Measurements from ENCODE around the gene SERPINB12.

Gene SERPINB12, protein sequence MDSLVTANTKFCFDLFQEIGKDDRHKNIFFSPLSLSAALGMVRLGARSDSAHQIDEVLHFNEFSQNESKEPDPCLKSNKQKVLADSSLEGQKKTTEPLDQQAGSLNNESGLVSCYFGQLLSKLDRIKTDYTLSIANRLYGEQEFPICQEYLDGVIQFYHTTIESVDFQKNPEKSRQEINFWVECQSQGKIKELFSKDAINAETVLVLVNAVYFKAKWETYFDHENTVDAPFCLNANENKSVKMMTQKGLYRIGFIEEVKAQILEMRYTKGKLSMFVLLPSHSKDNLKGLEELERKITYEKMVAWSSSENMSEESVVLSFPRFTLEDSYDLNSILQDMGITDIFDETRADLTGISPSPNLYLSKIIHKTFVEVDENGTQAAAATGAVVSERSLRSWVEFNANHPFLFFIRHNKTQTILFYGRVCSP

GRCh38 chr18:63542069-63542468 lies at the start of gene SERPINB12:
Gene SERPINB12, plus strand, starts transcription at chr18:63542369. Its CDS starts 13,791 bp downstream, at chr18:63556160.
- no peak for DNase-seq

DNA sequence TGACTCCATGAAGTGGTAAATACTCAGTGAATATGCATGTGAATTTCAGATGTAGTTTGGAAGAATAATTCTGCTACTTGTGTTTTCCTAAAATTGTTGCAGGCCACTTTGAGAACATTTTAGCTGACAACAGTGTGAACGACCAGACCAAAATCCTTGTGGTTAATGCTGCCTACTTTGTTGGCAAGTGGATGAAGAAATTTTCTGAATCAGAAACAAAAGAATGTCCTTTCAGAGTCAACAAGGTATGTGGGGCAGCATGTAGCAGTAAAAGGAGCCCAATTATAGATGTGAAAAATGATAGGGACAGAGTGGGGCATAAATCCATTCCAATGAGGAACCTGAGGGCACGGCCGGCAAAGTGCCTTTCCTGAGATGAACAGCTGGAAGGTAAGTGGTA lies 49.3 kb upstream of the SERPINB12 start:
- DNase-seq = no peak

DNA sequence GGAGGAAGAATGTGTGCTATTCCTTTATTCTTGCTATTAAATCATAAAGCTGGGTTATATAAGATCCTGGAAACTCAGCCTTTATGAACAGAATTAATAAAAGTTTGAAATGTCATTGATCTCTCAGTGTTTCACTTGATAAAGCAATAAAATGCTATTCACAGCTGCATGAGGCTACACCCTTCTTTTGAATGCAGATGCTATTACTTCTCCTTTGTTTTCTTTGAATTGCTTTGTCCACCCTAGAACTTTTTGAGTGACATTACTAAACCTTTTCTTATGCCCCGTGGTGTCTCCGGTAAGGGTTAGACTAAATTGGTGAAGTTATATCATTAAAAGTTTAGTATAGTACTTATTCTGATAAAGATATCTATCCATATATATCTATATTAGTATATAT lies 46.5 kb upstream of the SERPINB12 start:
- no peak for DNase-seq

DNA sequence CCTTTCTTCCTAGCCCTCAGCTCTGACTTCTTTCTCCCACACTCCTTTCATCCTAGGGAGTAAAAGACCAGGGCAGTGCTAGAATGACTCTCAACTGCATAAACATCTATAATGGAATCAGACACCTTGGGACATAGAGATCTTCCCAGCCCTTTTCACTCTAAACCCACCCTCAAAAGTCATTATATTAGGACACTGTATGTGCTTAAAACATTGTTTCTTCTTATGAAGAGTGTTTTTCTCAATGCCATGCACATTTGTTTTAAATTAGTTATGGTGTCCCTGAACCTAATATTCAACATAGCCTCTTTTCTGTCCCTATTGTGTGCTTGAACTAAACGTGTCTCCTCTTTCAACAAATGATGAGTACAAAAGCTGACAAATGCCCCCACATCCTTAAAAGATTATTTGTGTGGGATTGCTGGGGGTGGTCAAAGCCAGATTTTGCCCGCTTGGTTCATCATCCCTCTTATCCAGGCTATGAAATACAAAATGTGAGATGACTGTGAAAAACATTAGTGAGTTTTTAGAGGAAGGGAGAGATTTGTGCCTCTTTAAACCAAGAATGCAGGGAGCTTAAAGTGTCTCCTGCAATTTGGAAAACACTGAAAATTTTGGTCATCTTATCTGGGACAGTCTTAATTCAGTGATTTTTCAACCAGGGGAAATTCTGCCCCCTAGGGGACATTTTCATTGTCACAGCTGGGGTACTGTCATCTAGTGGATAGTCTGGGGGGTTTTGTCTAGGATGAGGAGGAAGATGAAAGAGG lies 36.4 kb upstream of the SERPINB12 start:
- no peak for DNase-seq

DNA sequence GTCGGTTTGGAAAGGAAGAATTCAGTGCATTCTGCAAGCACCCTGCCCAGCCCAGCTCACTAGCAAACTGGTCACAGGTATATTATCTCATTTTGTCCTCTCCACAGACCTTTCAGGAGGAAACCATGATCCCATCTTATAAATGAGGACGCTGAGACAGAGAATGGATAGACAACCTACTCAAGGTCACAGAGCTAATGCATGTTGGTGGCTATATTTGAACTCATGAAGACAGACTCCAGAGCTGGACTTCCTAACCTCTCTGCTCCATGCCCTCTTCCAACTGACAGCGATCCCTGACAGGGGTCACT lies 35.9 kb upstream of the SERPINB12 start:
- no peak for DNase-seq

- DNase-seq = no peak
These were observed 33.6 kb upstream of the SERPINB12 start for GRCh38 chr18:63508596-63508995.

DNA sequence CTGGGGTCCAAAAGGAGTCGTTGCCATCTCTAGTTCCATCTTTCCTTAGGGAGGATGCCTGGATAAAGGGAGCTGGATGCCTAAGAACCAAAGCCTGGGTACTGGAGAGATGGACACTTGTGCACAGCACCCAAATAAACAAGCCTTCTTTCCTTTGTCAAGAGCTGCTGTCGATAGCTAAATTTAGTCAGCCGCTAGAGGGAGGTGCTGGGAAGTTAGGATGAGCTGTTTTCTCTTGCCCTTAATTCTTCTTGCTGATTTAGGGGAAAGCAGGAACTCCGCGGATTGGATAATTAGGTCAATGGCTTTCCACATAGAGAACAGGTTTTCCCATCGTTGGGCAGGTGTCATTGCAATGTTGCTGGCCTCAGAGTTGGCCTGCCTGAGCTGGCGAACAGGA lies 30.9 kb upstream of the SERPINB12 start:
- peak; percentile 31 for DNase-seq

- DNase-seq = no peak
These were observed 27.8 kb upstream of the SERPINB12 start for GRCh38 chr18:63514326-63514725.

GRCh38 chr18:63514888-63515678 lies 27.1 kb upstream of the SERPINB12 start:
- no peak for DNase-seq

DNA sequence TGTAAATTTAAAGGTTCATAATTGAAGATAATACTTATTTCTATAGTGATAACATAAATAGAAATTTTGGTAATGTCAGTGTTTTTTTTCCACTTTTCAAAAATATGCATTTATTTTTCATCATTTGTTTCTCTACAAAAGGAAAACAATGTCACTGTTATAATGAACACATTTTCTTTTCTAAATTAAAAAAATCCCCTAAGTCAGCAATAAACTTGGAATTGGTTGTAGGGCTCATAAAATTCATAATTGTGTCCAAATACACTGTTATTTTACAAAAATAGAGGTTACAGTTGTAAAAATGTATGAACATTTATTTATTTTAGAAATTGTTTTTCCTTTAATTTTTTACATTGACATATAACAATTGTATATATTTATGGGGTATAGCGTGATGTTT lies 26.4 kb upstream of the SERPINB12 start:
- no peak for DNase-seq

GRCh38 chr18:63518178-63519012 lies 23.8 kb upstream of the SERPINB12 start:
- peak; percentile 42 for DNase-seq

- DNase-seq = no peak
These were observed 22.0 kb upstream of the SERPINB12 start for GRCh38 chr18:63520053-63520685.

DNA sequence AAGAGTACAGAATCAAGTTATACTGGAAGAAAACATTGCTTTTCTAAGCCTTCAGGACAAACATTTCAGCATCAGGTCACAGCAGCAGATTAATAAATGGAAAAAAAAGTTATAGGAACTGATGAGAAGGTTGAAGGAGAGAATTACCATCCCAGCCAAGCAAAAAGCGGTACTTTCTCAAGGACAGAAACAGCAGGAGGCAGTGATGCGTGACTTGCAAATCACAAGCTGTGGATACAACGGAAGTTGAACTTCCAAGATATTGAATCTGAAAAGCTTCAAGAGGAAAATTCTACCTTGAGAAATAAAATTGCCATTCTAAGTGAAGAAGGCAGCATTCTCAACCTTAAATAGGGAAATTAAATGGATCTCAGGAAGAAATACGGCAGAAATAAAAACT lies 18.5 kb upstream of the SERPINB12 start:
- DNase-seq = no peak

DNA sequence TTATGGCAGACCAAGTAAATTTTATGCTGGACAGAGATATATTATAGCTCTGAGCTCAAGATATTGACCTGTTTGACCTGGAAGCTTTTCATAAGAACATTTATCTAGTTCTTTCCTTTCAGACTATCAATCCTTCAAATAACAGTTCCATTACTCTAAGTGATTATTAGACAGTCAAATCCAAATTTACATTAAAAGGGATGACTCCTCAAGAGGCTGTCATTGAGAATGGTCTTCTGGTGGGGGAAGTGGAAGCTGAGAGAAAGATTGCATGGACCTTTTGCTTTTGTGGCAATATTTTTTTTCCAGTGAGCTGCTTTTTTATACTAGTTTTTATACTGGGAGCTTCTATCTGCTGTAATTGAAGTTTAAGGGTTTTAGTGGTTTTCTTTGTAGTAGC lies 14.9 kb upstream of the SERPINB12 start:
- DNase-seq = no peak

GRCh38 chr18:63528863-63529492 lies 13.2 kb upstream of the SERPINB12 start:
- no peak for DNase-seq

DNA sequence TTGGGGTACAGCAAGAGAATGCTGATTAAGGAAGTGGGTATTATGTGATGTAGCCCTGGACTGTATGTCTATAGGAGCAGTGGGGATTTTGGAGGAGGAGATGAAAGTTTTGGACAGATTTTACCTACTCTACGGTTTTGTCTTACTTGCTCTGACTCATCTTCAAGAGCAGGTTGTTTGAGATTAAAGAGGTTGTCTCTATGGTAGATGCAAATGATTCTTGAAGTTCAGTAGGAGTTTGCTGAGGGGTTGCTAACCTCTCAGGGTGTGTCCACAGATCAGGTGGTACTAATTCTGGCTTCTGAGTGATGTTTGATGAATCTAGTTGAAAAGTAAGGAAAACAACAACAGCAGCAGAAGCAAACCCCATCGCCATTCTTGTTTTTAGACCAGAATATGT lies 9.7 kb upstream of the SERPINB12 start:
- no peak for DNase-seq

GRCh38 chr18:63534615-63535014 lies 7.6 kb upstream of the SERPINB12 start:
- DNase-seq = no peak

- no peak for DNase-seq
These were observed 2.2 kb upstream of the SERPINB12 start for GRCh38 chr18:63539904-63540510.

DNA sequence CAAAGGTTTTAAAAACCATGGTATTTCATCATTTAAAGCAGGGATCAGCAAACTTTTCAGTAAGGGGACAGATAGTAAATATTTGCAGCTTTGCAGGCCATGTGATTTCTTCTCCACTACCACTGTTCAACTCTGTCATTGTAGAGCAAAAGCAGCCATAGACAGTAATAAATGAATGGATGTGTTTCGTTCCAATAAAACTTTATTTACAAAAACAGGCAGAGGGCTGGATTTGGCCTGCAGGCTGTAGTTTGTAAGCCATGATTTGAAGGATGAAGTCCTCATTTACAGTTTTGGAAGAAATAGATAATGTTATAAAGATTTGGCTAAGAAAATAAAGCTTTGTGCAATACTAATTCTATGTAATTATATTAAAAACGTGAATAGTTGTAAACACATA lies 1.8 kb downstream of the SERPINB12 start:
- no peak for DNase-seq

- DNase-seq = no peak
These were observed 2.8 kb downstream of the SERPINB12 start for GRCh38 chr18:63545000-63545399.

DNA sequence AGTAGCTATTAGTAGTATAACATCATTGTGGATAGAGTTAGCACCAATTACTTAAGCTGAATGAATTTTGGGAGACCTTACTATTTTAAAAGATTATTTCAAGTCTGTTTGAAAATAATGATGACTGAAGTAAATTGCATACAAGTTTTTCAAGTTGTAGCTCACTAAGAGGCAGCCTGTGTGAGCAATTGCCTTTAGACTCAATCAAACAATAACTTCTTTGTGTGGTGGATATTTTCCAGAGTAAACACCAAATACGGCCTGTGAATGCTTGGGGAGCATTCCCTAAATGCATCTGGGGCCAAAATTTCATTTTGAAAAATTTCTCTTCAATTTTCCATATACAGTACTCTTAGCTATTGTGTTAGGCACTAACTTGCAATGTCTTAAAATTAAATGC lies 7.9 kb downstream of the SERPINB12 start:
- DNase-seq = no peak
